ENCODE results near the gene CAV1. TPM values are rescaled to one million over a fixed set of nuclear protein-coding genes. Genes with fewer than 3 reads are reported as not detected.

CAV1 gene
- total and polyA plus RNA-seq, 2 donors (not counting 1 experiment from before 2014, with no cell fraction given): 461 to 1,245 TPM

- H2AFZ ChIP-seq (ENCODE audit: low read length): no peak overlapping the region
- H3K9me3 ChIP-seq (ENCODE audit: control insufficient read depth, insufficient read depth, low read depth, low read length): no peaks in the 10 kb centered on the region
- H3K79me2 ChIP-seq (ENCODE audit: control insufficient read depth, insufficient read depth, low read length): no peaks in the 10 kb centered on the region
- H3K36me3 ChIP-seq (ENCODE audit: control insufficient read depth, insufficient read depth, low read length): no peaks in the 10 kb centered on the region
- peak overlapping the region in 2 of 4 experiments; percentile 2 to 23 for H3K4me3 ChIP-seq (replicated peaks in 1 of 4; ENCODE audit: control extremely low read depth in 1 of 4, insufficient read depth in 1 of 4, low read depth in 3 of 4, low read length in 4 of 4)
- peak in 1 of 2 donors; percentile 57 for DNase-seq (ENCODE audit: low read depth in 2 of 2)
- peak overlapping the region; percentile 90 for H3K27ac ChIP-seq (ENCODE audit: insufficient read depth, low read length)
- H3K4me2 ChIP-seq (ENCODE audit: extremely low read depth, insufficient read depth, low read length): peak overlapping the region; percentile 69
- no peaks in the 10 kb centered on the region for H3K27me3 ChIP-seq (ENCODE audit: control insufficient read depth, insufficient read depth, low read length)
- peak overlapping the region; percentile 29 for H3K9ac ChIP-seq (ENCODE audit: insufficient read depth, low read length)
- TF ChIP-seq CTCF (conservative IDR thresholded peaks at IDR 0.05 in 1 of 2, IDR thresholded peaks at IDR 0.05 in 1 of 2; ENCODE audit: low read depth in 1 of 2, low read length in 2 of 2): no peak
- no peak for TF ChIP-seq EZH2 (IDR thresholded peaks at IDR 0.05; ENCODE audit: low read length, missing control alignments)
- H3K4me1 ChIP-seq (ENCODE audit: control insufficient read depth, extremely low read depth, insufficient read depth, low read length): peaks cover 22% of the 10 kb centered on the region
- H4K20me1 ChIP-seq (ENCODE audit: control insufficient read depth, extremely low read depth, insufficient read depth, low read length): no peaks in the 10 kb centered on the region
Observed at GRCh38 chr7:116577320-116577871, 52.6 kb downstream of the CAV1 start.

GRCh38 chr7:116578526-116578925 lies 53.7 kb downstream of the CAV1 start:
- no peak for TF ChIP-seq EZH2 (IDR thresholded peaks at IDR 0.05; ENCODE audit: low read length, missing control alignments)
- DNase-seq (ENCODE audit: low read depth in 2 of 2): no peak
- H2AFZ ChIP-seq (ENCODE audit: low read length): no peak overlapping the region
- peaks cover 29% of the 10 kb centered on the region for H3K4me1 ChIP-seq (ENCODE audit: control insufficient read depth, extremely low read depth, insufficient read depth, low read length)
- no peak overlapping the region for H3K9ac ChIP-seq (ENCODE audit: insufficient read depth, low read length)
- H3K27me3 ChIP-seq (ENCODE audit: control insufficient read depth, insufficient read depth, low read length): no peaks in the 10 kb centered on the region
- H3K4me2 ChIP-seq (ENCODE audit: extremely low read depth, insufficient read depth, low read length): no peak overlapping the region
- no peaks in the 10 kb centered on the region for H3K36me3 ChIP-seq (ENCODE audit: control insufficient read depth, insufficient read depth, low read length)
- H3K27ac ChIP-seq (ENCODE audit: insufficient read depth, low read length): peak overlapping the region; percentile 90
- H3K4me3 ChIP-seq (replicated peaks in 1 of 4; ENCODE audit: control extremely low read depth in 1 of 4, insufficient read depth in 1 of 4, low read depth in 3 of 4, low read length in 4 of 4): no peak overlapping the region
- H3K9me3 ChIP-seq (ENCODE audit: control insufficient read depth, insufficient read depth, low read depth, low read length): no peaks in the 10 kb centered on the region
- H4K20me1 ChIP-seq (ENCODE audit: control insufficient read depth, extremely low read depth, insufficient read depth, low read length): no peaks in the 10 kb centered on the region
- no peaks in the 10 kb centered on the region for H3K79me2 ChIP-seq (ENCODE audit: control insufficient read depth, insufficient read depth, low read length)

- Histone ChIP-seq H4K20me1 (ENCODE audit: control insufficient read depth, extremely low read depth, insufficient read depth, low read length) (no peaks in the 10 kb centered on the region), H3K4me2 (ENCODE audit: extremely low read depth, insufficient read depth, low read length) (no peak overlapping the region), H3K79me2 (ENCODE audit: control insufficient read depth, insufficient read depth, low read length) (no peaks in the 10 kb centered on the region), H3K9me3 (ENCODE audit: control insufficient read depth, insufficient read depth, low read depth, low read length) (no peaks in the 10 kb centered on the region), H3K4me1 (ENCODE audit: control insufficient read depth, extremely low read depth, insufficient read depth, low read length) (peaks cover 33% of the 10 kb centered on the region), H3K9ac (ENCODE audit: insufficient read depth, low read length) (no peak overlapping the region), H2AFZ (ENCODE audit: low read length) (no peak overlapping the region), H3K4me3 (replicated peaks in 1 of 4; ENCODE audit: control extremely low read depth in 1 of 4, insufficient read depth in 1 of 4, low read depth in 3 of 4, low read length in 4 of 4) (no peak overlapping the region), H3K27me3 (ENCODE audit: control insufficient read depth, insufficient read depth, low read length) (no peaks in the 10 kb centered on the region), H3K36me3 (ENCODE audit: control insufficient read depth, insufficient read depth, low read length) (no peaks in the 10 kb centered on the region), H3K27ac (ENCODE audit: insufficient read depth, low read length) (no peak overlapping the region)
- DNase-seq (ENCODE audit: low read depth in 2 of 2): no peak
- no peak for TF ChIP-seq EZH2 (IDR thresholded peaks at IDR 0.05; ENCODE audit: low read length, missing control alignments)
- no peak for TF ChIP-seq CTCF (conservative IDR thresholded peaks at IDR 0.05 in 1 of 2, IDR thresholded peaks at IDR 0.05 in 1 of 2; ENCODE audit: low read depth in 1 of 2, low read length in 2 of 2)
Observed at GRCh38 chr7:116579322-116579721, 54.5 kb downstream of the CAV1 start.

Measured in fibroblast of lung (primary cell).